GM12873 (cell line): ENCODE measurements around the gene DEFB131A.
"Not testable (repeated sequence)": the region's sequence is repeated elsewhere in the genome, so short reads cannot be mapped to it uniquely, and the experiment has no call there.

Experiments used
- CTCF ChIP-seq: IDR thresholded peaks from 2 replicates; pipeline ENCODE4 v1.5.1; 2012; ENCODE audit warnings: low read depth, mild to moderate bottlenecking, moderate library complexity, low read length, control low read depth; ENCODE audit not compliant: insufficient read depth; ENCODE audit errors: missing control alignments

DEFB131A gene

GRCh38 chr4:9444114-9444513, at the start of gene DEFB131A:
DEFB131A (plus strand) TSS chr4:9444414; CDS start chr4:9444534, 120 bp downstream.
- TF ChIP-seq CTCF, result not testable (repeated sequence)

- no peak for TF ChIP-seq CTCF
Measured at GRCh38 chr4:9409793-9410192, 34.4 kb upstream of the DEFB131A start.

- peak; percentile 55 for TF ChIP-seq CTCF
Measured at GRCh38 chr4:9495443-9495842, 51.2 kb downstream of the DEFB131A start.
